Dermis blood vessel endothelial cell (primary cell): ENCODE data around the gene CAMTA1. TPM values are rescaled to one million over a fixed set of nuclear protein-coding genes. Genes with fewer than 3 reads are reported as not detected.

Experiments
- DNase-seq: peaks from one replicate; pipeline ENCODE4 v3.0.0; 2010
- total RNA-seq: library from RNA; depleted of rRNA; stranded (reverse); fragments of >200 nt; gene quantifications from 2 replicates; pipeline ENCODE4 v1.2.3, GENCODE V29; 2014

CAMTA1 gene
- total RNA-seq, 1 donor from 2014 or later = 58.4 TPM

GRCh38 chr1:7089497-7089896 lies 304.2 kb downstream of the CAMTA1 start:
- DNase-seq = no peak

GRCh38 chr1:7093297-7093696 lies 308.0 kb downstream of the CAMTA1 start:
- no peak for DNase-seq

- no peak for DNase-seq
These were observed 308.8 kb downstream of the CAMTA1 start for GRCh38 chr1:7094086-7094485.

GRCh38 chr1:7094509-7094908 lies 309.3 kb downstream of the CAMTA1 start:
- no peak for DNase-seq

DNA sequence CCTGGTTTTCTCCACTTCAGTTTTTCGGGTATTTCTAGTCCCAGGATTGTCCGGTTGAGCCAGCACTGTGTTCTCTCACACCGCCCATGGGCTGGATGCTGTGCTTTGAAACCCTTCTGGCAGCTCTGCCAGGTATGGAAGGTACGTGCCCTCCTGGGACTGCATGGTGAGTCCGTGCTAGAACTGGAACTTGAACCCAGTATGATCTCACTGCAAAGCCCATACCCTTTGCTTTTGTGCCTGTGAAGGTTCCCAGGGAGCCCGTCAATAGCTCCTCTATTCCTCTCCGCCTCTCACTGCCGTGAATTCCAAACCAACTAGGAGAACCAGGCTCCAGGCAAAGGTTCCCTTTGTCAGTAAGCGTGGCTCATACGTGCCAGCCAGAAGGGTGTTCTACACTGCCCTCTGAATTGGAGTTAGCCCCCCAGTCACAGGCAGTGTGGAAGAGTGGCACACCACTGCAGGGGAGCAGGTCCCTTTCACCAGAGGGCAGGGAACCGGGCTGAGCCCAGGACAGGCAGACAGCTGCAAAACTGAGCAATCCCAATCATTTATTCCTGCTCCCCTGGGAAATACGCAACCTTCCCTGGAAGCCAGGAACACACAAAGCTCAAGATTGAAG lies 310.2 kb downstream of the CAMTA1 start:
- DNase-seq = no peak

- no peak for DNase-seq
These were observed 312.8 kb downstream of the CAMTA1 start for GRCh38 chr1:7097938-7098592.

DNA sequence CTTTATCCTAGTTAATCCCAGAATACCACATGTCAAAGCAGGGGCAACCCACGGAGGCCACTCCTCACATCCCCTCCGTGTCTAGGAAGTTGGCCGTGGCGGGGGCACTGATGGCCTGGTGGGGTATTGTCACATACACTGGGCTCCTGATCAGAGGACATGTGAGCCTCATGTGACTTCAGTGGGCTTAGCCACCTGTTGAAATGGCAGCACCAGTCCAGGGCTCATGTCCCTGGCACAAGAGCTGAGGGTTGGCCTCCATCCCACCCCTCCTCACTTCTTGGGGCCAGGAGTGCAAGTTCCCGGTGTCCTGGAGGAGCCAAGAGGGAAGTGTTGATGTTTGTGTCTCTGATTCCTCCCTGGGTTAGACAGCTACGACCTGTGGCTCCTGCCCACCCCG lies 313.4 kb downstream of the CAMTA1 start:
- DNase-seq = no peak

GRCh38 chr1:7100479-7100878 lies 315.2 kb downstream of the CAMTA1 start:
- no peak for DNase-seq

- no peak for DNase-seq
These were observed 315.9 kb downstream of the CAMTA1 start for GRCh38 chr1:7101187-7101586.

- no peak for DNase-seq
These were observed 318.1 kb downstream of the CAMTA1 start for GRCh38 chr1:7103361-7103782.

DNA sequence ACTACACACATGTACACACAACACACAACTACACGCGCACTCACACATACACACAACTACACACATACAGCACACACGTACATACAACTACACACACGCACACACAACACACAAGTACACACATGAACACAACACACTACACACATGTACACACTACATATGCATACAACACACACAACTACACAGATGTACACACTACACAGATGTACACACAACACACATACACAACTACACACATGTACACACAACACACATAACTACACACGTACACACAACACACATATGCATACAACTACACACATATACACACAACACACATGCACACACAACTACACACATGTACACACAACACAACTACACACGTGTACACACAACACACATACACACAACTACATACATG lies 318.6 kb downstream of the CAMTA1 start:
- no peak for DNase-seq

DNA sequence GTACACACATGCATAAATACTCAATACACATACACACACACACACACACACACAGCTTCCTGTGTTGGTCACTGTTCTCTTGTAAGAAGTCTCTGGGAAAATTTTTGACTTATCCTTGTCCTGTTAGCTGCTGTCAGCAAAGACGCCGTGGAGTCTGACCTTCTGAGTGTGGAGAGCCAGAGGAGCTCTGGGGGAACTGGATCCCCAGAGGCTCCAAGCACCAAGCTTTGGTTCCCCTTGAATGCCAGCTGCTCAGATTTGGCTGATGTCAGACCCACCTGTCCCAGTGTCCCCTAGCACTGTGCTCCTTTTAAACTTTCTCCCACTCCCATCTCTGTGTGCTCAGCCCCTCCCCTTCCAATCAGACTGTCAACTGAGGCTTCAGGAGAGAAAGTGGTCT lies 319.1 kb downstream of the CAMTA1 start:
- no peak for DNase-seq

DNA sequence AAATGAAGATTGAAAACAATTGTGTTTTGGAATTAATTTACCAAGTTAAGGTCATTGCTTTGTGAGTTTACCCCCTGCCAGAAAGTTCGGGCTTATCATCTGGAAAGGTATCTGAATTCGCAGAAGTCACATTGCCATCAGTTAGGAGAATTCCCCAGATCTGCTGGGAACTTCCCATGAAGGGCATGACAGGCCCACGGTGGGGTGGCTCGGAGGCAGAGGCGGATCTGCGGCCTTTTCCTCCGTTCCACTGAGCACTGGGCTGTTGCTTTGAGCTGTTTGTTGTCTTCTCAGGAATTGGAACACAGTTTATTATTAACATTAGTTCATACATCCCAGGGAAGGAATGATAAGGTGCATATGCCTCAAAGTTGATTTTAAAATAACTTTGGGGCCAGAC lies 320.0 kb downstream of the CAMTA1 start:
- DNase-seq = no peak

DNA sequence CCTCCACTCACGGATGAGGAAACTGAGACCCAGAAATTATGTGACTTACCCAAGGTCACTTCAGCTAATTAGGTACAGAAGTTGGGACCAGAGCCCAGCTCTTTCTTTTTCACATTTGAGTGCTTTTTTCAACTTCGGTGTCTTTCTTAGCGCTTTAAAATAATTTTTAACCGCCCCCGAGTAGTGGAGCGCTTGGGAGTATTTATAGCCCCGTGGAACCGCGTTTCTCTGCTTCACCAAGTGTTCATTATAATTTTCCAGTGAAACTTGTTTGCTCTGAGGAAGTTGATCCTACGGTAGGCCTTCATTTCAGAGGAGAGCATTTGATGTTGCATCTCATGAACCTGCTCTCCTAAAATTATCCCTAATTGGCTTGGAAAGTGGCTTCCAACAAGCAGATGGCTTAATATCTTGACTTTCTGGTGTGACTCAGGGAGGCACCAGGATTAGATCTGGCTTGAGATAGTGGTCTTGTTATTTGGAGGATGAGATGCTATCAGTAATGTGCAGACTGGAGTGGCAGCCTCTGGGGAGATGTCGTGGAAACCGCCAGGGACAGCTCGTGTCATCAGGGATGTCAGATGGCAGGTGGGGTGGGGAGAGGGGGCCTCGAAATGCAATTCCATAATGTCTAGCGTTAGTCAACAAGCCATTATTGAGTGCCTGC lies 321.3 kb downstream of the CAMTA1 start:
- DNase-seq = no peak

DNA sequence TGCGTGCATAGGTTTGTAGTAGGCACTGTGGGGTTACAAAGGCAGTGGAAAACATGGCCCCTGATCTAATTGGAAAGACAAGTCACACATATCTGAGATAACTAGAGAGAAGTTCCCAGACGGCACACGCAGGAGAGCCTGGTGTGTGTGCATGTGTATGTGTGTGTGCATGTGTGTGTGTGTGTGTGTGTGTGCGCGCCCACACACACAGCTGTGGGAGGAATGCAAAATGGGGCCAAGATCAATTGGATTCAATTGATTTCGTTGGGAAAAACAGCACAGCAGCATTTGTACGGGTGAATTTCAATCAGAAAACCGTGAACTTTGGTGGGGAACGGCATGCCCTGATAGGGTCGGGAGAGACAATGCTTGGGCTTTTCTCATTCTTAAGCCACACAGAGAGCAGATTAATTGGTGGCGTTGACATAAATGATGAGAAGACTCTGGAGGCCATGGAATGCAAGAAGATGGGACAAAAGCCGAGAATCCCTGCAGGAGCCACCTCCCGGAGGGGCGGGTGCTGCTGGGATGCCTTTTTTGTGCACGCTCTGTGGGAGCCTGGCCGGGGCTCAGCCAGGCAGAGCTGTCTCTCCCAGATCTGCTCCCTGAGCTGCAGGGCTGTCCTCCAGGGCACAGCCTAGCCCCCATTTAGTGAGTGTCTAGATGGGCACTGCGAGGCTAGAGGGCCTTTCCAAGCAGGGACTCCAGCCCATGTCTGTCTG lies 322.0 kb downstream of the CAMTA1 start:
- DNase-seq = no peak

- no peak for DNase-seq
These were observed 323.0 kb downstream of the CAMTA1 start for GRCh38 chr1:7108251-7108650.

DNA sequence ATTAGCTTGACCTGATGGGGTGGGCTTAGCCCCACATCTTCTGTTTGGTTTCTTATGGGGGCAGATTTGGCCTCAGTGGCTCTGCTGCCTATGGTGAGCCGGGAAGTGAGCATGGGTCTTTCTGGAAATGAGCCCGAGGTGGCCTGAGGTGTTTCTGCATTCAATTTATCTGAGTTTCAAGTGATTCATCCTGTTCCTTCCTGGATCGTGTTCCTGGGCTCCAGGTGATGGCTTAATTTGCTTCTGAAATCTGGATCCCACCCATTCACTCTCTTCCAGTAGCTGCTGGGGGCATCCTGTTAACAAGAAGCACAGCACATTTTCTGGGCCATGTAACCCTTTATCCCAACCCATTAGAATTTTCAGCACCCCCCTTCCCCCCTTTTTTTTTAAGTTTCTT lies 324.6 kb downstream of the CAMTA1 start:
- DNase-seq = no peak

DNA sequence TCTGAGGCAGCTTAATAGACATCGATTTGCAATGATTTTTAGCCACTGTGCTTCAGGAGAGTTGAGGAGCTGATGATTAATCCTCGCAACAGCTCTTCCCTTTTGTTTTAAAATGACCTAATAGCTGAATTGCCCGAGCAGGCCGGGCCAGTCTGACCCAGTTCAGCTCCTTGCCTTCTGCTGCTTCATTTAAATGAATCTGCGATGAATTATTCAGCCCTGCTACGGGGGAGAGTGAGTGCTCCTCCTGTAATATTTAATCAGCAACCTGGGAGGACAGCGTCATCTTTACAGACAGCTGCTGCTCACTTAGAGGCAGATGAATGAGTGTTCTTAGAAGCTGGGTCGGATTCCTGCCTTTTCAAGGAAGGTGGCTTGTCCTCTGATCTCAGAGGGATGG lies 325.1 kb downstream of the CAMTA1 start:
- DNase-seq = no peak

- DNase-seq = no peak
These were observed 326.6 kb downstream of the CAMTA1 start for GRCh38 chr1:7111853-7112252.

GRCh38 chr1:7113136-7113535 lies 327.9 kb downstream of the CAMTA1 start:
- no peak for DNase-seq

DNA sequence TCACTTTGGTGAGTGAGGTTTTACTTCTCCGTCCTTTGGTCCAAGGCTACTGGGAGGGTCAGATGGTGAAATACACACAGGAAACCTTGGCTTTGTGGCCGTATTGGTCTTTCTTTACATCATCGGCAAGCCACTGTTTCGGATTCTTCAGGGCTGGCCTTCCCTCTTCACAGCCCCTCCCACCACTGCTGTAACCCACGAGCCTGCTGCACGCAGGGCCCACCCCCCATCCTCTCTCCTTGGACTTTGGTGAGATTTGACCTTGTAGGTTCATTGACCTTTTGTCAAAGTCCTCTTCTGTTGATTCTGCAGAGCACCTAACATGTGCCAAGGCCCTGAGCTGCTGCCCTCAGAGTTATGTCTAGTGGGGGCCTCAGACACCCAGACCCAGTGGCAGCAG lies 328.6 kb downstream of the CAMTA1 start:
- no peak for DNase-seq

GRCh38 chr1:7116001-7116400 lies 330.7 kb downstream of the CAMTA1 start:
- no peak for DNase-seq
